Measurements from ENCODE around the gene RANGRF.

The RANGRF gene

DNA sequence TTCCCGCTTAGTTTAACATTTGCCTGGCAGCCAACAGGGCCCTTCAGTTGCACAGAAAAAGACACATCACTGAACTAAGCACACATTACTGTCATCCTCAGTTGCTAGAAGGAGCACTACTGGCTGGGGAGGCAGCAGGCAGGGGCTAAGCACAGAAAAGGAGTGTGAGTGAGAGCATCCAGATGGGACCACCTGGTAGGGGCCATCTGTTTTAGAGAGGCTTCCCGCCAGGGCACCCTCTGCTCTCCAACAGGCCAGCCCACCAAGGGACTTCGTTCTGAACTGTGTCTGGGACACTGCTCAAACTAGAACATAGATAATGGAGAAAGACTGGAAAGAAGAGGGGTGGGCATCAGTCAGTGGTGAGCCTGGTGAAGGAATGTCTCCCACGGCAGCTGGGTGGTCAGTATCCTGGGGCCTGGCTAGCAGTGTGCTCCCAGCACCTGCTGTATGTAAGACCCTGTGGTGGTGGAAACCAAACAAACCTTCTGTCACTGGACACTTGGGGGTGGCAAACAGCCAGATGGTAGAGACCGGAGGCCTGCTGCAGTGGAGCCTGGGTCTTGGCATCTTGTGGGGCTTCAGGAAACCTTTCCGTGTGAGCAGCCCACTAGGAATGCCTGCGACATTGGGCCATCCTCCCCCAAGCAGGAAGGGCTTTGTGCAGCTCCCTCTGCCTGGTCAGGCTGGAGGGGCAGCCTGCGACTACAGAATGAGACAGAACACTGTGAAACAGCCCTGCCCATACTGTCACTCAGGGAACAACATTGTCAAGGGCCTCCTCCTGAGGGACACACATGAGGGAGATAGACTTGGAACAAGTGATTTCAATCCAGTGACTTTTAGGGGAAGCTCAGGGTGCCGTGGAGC is 12.8 kb upstream of the RANGRF start:
- DNase-seq = no peak

DNA sequence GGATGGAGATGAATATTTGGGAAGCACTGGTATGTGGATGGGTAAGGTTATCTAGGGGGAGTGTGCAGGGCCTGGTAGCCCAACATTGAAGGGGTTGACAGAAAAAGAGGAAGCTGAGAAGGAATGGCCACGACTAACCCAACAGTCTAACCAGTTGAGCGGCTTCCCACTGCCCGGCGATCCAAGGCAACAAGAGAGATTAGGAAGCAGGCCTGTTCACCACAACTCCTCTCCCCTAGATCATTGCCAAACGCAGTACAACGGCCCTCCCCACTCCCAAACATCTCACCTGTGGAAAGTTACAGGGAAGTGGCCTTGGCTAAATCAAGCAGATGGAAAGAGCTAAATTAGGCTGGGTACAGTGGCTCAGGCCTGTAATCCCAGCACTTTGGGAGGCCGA is 11.2 kb upstream of the RANGRF start:
- DNase-seq = no peak

DNA sequence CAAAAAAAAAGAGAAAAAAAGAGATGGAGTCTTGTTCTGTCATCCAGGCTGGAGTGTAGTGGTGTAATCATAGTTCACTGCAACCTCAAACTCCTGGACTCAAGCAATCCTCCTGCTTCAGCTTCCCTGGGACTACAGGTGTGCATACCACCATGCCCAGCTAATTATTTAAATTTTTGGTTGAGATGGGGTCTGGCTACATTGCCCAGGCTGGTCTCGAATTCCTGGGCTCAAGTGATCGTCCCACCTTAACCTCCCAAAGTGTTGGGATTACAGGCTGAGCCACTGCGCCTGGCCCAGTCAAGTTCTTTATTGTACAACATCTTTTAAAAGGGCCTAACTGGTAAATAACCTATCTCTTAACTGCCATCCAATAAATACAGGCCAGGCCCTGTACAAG is 6.1 kb upstream of the RANGRF start:
- no peak for DNase-seq

DNA sequence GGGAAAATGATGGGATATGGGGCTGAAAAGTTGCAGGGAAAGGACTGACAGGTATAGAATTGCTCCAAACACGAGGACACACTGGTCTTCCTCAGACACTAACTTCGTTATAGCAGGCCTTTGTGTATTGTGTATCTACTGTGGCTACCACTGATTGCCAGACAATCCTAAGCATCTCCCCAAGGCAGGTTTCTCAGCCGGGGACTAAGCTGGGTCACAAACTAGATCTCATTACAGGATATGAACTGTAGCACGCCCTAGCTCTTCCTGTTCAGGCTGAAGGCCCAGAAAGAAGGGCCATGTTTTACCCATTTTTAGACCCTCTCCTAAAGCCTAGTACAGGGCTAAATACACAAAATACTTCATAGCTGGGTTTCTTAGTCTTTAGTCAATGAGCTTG is 5.1 kb upstream of the RANGRF start:
- DNase-seq = no peak

DNA sequence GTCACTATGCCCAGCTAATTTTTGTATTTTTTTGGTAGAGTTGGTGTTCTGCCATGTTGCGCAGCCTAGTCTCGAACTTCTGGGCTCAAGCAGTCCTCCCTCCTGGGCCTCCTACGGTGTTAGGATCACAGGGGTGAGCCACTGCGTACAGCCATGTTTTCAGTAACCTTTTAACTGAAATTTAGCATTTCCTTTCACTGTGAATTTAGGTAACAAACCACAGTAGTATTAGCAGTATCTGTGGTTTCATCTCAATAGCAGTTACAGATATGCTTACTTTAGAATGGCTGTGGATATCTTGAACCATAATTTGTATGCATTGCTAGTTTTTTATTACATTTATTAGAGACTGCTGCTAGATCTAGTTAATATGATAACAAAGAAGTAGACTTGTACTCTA is 4.3 kb upstream of the RANGRF start:
- DNase-seq = no peak

DNA sequence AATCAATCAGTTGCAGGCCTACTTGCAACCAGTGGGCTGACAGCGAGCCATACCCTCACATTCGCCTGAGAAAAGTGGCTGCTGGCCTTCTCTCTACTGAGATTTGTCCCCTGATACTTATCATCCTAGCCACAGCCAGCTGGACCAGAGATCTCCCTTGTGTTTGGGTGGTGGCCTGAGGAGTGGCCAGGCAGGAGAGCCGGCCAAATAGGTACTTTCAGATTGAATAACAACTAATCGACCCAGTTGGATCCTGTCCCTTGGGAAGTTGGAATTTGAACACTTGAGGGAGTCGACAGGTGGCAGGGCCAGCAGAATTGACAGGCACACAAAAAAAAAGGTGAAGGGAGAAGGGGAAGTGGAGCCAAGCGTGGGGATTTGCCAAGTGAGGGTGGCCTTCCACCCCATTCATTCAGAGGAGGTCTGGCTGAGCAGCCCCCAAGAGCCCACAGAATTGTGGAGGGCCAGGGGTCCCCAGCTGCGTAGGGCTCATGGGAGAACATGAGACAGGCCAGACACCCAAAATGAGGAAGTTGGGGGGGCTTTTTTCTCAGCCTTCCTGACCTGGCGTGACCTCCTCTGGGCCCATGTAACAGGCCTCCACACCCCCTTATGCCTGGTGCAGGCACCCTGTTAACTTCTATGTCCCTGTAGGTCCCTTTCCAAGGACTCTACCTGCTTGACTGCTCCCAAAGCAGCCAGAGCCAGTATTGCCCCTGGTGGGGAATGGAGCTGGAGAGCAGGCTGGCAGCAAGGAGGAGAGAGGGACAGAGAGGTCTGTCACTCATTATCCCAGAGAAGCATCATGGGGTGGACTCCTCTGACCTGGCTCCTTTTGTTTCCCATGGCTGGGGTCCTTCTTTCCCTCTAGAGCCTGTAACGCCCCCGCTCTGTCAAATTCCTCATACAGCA is 2.9 kb upstream of the RANGRF start:
- DNase-seq = no peak

DNA sequence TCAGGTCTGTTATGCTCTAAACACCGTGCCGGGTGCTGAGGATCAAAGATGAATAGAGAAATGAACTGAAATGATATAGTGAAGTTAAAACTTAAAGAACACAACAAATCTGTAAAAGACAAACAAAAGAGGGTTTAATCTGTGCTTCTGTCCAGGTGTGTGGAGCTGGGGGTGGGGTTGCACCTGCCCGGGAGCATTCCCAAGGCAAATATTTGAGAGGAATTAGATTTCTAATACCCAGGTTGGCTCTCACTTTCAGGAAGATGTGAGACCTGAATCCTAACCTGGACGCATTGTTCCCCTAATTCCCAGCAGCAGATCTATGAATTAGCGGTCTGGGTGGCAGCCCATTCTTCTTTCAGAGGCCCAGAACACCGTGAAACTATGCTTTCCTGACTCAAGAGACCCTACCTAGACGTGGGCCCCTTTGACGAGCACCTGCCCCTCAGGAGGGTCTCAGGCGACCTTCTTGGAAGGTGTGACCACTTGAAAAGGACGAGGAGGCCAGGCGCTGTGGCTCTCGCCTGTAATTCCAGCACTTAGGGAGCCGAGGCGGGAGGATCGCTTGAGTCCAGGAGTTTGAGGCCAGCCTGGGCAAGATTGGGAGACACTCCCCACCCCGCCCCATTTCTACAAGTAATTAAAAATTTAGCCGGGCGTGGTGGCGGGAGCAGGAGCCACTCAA is 677 bp upstream of the RANGRF start:
- no peak for DNase-seq

DNA sequence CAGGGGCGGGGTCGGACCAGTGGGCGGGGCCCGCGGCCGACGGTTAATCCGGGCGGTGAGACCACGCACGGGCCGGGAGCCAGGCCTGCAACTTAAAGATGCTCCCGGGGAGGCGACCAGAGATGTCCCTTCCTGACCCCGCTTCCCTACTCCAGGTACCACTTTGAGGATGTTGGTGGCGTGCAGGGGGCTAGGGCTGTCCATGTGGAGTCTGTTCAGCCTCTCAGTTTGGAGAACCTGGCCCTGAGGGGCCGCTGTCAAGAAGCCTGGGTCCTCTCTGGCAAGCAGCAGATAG is 580 bp downstream of the RANGRF start:
- DNase-seq = no peak

DNA sequence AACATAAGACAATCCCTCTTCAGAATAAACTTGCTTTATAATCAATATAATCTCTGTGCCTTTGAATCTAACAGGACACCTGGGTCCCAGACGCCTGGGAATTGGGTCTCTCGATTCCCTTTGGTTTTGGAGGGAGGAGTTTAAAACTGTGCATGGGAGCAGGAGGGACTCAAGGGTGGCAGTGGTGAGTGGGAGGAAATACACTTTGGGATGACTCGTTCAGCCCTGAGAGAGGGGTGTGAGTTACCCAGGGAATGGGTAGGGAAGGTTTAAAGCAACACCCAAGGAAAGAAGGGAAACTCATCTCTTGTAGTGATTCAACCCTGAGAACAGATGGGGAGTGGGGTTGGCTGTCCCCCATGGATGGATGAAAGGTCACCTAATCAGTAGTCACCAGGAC is 1.6 kb downstream of the RANGRF start:
- no peak for DNase-seq

DNA sequence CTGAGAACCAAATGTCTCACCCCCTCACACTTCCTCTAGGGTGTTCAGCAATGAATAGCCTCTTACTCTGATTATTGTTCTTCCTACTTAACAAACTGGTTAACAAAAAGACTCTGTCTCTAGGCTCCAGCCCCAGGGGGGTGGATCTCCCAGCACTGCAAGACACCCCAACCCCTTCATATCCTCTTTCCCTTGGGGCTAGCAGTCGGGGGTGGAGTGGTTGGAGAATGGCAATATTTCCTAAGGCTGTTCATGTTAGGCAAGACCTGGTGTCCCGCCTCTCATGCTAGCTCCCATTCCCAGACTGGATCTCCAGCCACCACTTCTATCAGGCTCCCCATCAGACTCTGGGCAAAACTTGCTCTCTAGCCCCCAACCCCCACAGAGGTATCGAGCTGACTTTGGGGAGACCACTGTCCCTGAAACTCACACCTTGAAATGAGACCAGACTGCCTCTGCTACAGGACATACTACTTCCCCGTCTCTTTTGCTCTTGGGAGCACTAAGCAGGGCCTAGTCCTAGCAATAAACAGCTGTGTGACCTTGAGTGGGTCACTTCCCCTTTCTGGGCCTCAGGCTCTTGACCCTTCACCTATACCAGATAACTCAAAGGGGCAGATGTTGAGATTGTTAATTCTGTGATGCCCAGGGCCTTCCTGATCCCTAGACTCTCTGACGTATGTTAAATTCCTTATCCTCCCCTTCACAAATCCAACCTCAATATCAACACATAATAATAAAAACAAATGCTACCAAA is 4.3 kb downstream of the RANGRF start:
- DNase-seq = no peak

DNA sequence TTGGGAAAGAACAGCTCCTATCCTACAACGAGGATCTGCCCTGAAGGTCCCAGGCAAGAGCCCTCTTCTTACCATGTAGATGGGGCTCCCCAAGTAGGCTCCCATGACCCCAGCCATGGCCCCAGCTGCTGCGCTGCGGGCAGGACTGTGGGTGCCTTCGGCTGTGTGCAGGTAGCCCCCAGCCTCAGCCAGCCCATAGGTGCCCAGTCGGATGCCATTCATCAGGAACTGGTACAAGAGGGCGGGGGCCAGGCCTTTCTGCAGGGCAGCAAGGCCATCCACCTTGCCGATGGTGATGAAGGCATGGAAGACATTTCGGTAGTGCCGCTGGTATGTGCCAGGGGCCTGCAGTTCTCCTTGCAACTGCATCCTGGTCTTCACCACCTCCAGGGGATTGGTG is 5.9 kb downstream of the RANGRF start:
- no peak for DNase-seq

DNA sequence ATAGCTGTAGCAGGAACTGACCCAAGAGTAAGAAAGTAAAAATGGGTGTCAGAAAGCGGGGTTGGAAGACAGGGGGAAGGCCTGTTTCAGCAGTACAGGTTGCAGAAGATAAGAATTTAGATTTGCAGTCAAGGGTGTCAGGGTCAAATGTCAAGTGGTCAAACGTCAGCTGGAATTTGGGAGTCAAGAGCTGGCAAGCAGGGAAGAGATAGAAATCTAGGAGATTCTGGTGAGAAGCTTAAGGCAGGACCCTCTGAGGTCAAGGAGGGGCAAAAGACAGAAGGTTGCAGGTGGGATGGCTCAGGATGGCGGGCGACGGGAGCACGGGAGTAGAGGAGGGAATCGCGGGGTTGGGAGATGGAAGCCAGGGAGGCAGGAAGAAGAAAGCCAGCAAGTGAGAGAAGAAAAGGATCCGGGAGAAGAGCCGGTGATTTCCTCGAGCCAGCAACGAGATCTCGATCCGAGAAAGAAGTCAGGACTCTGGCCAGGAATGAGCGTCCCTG is 6.4 kb downstream of the RANGRF start:
- no peak for DNase-seq

DNA sequence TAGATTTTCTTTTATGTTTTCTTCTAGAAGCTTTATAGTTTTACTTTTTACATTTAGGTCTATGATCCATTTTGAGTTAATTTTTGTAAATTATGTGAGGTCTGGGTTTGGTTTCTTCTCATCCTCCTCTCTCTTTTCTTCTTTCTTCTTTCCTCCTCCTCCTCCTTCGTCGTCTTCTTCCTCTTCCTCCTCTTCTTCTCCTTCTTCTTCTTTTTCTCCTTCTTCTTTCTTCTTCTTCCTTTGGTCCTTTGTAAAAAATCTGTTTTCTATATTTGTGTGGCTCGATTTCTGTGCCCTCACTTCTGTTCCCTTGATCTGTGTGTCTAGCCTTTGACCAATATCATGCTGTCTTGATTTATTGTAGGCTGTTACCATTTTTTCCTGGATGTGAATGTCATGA is 11.8 kb downstream of the RANGRF start:
- no peak for DNase-seq

DNA sequence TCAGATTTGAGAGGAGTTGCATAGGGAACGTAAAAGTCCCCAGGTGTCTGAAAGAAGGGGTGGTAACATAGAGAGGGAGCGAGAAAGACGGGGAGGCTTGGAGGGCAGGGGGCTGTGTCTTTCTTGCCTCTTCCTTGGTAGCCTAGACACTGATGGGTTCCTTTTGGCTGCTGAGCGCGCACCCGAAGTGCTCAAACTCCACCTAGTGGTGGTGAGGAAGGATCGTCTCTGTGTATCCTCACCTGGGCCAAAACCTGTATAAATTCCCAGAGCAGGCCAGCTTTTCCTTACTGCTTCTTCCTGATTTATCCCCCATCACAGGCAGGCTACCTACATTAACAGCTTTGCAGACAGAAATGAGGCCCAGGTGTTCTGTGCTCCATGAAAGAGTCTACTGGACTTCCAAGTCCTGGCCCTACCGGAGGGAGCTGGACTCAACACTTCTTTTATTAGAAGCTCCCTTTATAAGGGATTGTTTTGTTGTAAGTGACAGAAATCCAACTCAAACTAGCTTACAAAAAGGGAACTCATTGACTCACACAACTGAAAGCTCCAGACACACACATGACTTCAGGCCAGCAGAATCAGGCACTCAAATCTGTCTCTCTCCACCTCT is 12.3 kb downstream of the RANGRF start:
- peak; percentile 34 for DNase-seq

DNA sequence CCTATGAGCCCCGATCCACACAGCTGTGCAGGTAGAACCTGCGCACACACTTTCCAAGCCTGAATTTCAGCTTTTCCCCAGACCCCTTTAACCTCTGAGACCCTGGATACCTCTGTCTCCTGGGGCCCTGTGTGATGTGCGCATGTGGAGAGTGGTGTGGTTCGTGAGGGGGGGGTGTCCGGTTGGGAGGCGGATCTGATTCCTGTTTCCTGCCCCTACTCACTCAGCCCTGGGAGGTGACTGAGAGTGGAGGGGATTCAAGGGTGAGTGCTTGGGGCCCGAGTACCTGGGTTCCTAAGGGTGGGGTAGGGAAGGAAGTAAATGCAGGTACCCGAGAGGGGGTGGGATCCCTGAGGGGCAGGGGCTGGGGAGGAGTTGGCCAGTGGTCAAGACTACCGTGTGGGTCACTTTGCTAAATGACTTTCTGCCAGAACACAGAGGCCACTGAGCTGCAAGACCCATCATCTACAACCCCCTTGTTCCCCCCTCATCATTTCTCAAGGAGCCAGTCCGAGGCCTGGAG is 22.2 kb downstream of the RANGRF start:
- DNase-seq = no peak

DNA sequence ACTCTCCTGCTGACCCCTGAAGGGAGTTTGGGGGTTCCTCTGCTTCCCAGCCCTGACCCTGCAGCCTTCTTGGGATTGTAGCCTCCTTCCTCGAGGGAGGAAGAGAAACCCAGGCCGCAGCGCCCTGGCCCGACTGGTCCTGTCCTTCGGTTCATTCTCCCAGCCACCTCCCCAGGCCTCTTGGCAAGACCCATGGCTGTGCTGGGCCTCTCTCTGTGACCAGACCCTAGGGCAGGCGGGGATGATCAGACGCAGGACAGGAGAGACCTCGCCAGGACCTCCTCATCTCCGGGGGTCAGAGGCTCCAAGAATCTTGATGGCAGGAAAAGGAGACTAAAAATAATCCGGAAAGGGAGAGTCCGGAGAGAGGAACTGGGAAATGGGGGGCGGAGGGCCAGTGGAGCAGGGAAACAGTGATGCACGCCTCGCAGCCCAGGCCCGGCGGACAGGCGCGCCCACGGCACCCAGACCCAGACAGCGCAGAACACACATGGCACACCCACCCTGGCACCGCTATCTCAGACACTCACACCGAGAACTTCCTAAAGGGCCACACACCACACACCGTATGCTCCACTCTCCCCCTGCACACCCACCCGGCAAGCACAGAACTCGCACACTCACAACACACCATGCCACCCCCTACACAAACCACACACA is 22.8 kb downstream of the RANGRF start:
- no peak for DNase-seq

DNA sequence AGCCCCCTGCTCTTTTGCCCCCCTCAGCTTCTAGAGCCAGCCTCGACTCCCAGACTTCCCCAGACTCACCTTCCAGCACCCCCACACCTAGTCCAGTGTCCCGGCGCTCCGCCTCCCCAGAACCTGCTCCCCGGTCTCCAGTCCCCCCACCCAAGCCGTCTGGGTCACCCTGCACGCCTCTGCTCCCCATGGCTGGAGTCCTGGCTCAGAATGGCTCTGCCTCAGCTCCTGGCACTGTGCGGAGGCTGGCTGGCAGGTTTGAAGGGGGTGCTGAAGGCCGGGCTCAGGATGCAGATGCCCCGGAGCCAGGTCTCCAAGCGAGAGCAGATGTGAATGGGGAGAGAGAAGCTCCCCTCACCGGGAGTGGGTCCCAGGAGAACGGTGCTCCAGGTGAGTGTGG is 23.8 kb downstream of the RANGRF start:
- DNase-seq = no peak

DNA sequence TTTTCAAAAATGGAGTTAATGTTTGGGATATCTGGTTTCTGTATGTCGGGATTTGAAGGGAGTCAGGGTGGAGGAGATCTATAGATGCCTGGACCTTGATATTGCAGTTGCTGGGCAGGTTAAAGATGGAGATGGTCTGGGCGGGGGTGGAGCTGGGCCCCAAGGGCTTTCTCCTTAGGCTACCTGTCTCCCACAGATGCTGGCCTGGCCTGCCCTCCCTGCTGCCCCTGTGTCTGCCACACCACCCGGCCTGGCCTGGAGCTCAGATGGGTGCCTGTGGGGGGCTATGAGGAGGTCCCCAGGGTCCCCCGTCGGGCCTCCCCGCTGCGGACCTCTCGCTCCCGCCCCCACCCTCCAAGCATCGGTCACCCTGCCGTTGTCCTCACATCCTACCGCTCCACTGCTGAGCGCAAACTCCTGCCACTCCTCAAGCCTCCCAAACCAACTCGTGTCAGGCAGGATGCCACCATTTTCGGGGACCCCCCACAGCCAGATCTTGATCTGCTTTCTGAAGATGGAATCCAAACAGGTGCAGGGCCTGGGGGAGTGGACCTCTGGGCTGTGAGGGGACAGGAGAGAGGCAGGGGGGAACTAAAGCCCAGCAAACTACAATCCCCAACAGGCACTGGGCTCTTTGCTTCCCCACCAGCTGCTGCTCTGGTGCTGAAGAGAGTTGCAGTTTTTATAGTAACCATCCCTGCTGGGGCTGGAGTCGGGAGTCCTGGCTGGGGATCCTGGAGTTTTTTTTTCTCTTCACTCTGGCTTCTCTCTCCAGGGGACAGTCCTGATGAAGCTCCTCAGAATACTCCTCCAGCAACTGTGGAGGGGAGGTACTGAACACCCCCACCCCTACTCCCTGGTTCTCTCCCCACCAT is 24.5 kb downstream of the RANGRF start:
- DNase-seq = no peak

DNA sequence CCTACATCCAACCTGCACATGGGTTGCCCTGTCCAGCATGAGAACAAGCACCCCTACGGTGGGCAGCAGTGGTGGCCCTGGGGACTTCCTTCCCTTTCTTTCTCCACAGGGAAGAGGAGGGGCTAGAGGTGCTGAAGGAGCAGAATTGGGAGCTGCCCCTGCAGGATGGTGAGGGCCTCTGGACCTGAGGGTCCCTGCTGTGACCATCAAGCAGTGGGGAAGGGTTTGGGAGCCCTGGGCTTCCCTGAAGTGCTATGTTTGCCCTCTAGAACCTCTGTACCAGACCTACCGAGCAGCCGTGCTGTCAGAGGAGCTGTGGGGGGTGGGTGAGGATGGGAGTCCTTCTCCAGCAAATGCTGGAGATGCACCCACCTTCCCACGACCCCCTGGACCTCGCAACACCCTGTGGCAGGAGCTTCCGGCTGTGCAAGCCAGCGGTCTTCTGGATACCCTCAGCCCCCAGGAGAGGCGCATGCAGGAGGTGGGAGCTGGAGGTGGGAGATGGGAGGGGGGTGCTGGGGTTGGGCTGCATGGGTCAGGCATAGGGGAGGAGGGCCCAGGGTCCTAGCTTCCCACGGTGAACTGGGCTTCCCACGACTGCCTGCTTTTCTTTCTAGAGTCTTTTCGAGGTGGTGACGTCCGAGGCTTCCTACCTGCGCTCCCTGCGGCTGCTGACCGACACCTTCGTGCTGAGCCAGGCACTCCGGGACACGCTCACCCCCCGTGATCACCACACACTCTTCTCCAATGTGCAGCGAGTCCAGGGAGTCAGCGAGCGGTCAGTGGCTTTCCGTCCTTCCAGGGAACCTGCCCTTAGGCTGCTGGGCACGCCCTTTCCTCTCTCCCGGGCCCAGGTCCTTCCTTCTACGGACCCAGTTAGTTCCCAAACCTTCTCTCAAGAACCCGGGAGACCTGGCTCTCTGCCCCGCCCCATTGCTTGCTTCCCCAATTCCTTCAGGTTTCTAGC is 26.6 kb downstream of the RANGRF start:
- no peak for DNase-seq
